ENCODE measurements around the gene TRIM28.

DNA sequence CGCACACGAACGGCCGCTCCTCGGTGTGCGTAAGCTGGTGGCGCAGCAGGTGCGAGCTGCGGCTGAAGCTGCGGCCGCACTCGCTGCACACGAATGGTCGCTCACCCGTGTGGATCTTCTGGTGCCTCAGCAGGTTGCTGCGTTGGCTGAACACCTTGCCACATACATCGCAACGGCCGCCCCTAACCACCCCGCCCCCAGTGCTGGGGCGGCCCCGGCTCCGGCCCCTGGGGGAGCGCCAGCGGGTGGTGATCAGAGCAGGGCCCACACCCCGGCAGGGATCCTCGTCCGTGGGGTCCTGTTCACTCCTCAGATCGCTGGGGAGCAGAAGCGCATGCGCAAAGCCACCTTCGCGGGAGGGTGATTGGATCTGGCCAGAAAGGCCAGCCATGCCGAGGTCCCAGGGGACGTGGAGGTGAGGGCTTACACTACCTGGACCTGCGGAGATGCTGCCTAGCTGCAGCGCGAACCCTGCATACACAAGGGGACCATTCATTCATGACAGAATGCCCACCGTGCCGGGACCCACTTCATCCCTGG is 19.2 kb downstream of the TRIM28 start:
- TF ChIP-seq EP300 (IDR thresholded peaks at IDR 0.05) (no peak), POLR2AphosphoS5 (IDR thresholded peaks at IDR 0.05) (no peak)
- TF ChIP-seq, protein P1, sequence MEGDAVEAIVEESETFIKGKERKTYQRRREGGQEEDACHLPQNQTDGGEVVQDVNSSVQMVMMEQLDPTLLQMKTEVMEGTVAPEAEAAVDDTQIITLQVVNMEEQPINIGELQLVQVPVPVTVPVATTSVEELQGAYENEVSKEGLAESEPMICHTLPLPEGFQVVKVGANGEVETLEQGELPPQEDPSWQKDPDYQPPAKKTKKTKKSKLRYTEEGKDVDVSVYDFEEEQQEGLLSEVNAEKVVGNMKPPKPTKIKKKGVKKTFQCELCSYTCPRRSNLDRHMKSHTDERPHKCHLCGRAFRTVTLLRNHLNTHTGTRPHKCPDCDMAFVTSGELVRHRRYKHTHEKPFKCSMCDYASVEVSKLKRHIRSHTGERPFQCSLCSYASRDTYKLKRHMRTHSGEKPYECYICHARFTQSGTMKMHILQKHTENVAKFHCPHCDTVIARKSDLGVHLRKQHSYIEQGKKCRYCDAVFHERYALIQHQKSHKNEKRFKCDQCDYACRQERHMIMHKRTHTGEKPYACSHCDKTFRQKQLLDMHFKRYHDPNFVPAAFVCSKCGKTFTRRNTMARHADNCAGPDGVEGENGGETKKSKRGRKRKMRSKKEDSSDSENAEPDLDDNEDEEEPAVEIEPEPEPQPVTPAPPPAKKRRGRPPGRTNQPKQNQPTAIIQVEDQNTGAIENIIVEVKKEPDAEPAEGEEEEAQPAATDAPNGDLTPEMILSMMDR (IDR thresholded peaks at IDR 0.05): no peak
